Measurements from ENCODE around the gene ATRN.

The ATRN gene

GRCh38 chr20:3661814-3662665, 191.2 kb downstream of the ATRN start:
- H3K9ac ChIP-seq (ENCODE audit: insufficient read length, low read depth): no peak overlapping the region
- no peaks in the 10 kb centered on the region for H3K36me3 ChIP-seq (ENCODE audit: insufficient read depth, insufficient read length, low read length)
- no peaks in the 10 kb centered on the region for H3K27me3 ChIP-seq (ENCODE audit: insufficient read depth, insufficient read length)
- no peak overlapping the region for H3K4me3 ChIP-seq (ENCODE audit: insufficient read length, low read depth)
- peaks cover 16% of the 10 kb centered on the region; the same call in 1 of the 2 replicates for H3K9me3 ChIP-seq (ENCODE audit: insufficient read depth, low read length)
- TF ChIP-seq SUZ12 (IDR thresholded peaks at IDR 0.05; ENCODE audit: extremely low read depth, insufficient read depth, insufficient read length): no peak
- peaks cover 3% of the 10 kb centered on the region for H3K4me1 ChIP-seq (ENCODE audit: insufficient read depth, insufficient read length)
- no peak for DNase-seq (ENCODE audit: low read depth, low spot score)

- DNase-seq (ENCODE audit: low read depth, low spot score): no peak
- Histone ChIP-seq H3K9ac (ENCODE audit: insufficient read length, low read depth) (no peak within 1 kb of the TSS), H3K4me3 (ENCODE audit: insufficient read length, low read depth) (no peak within 1 kb of the TSS), H3K36me3 (ENCODE audit: insufficient read depth, insufficient read length, low read length) (no peaks in the 10 kb centered on the region), H3K9me3 (ENCODE audit: insufficient read depth, low read length) (peaks cover 16% of the 10 kb centered on the region; the same call in 1 of the 2 replicates), H3K27me3 (ENCODE audit: insufficient read depth, insufficient read length) (no peaks in the 10 kb centered on the region), H3K4me1 (ENCODE audit: insufficient read depth, insufficient read length) (peaks cover 8% of the 10 kb centered on the region)
- TF ChIP-seq YY1 (IDR thresholded peaks at IDR 0.05; ENCODE audit: insufficient read depth, insufficient read length): no peak
Observed at GRCh38 chr20:3663031-3663701, 192.3 kb downstream of the ATRN start, which contains the start of gene GFRA4. TSS of gene GFRA4 (minus strand) at chr20:3663399. CDS start at chr20:3663399, 0 bp downstream.

GRCh38 chr20:3663858-3664257, 193.0 kb downstream of the ATRN start:
- peaks cover 8% of the 10 kb centered on the region for H3K4me1 ChIP-seq (ENCODE audit: insufficient read depth, insufficient read length)
- TF ChIP-seq ZNF274 (IDR thresholded peaks at IDR 0.05; ENCODE audit: low read depth, low read length): no peak
- TF ChIP-seq YY1 (IDR thresholded peaks at IDR 0.05; ENCODE audit: insufficient read depth, insufficient read length): no peak
- TF ChIP-seq SUZ12 (IDR thresholded peaks at IDR 0.05; ENCODE audit: extremely low read depth, insufficient read depth, insufficient read length): no peak
- H3K4me3 ChIP-seq (ENCODE audit: insufficient read length, low read depth): no peak overlapping the region
- peaks cover 16% of the 10 kb centered on the region; the same call in 1 of the 2 replicates for H3K9me3 ChIP-seq (ENCODE audit: insufficient read depth, low read length)
- peaks cover 4% of the 10 kb centered on the region for H3K36me3 ChIP-seq (ENCODE audit: insufficient read depth, insufficient read length, low read length)
- H3K27me3 ChIP-seq (ENCODE audit: insufficient read depth, insufficient read length): no peaks in the 10 kb centered on the region
- no peak overlapping the region for H3K9ac ChIP-seq (ENCODE audit: insufficient read length, low read depth)
- no peak for DNase-seq (ENCODE audit: low read depth, low spot score)

- no peaks in the 10 kb centered on the region for H3K27me3 ChIP-seq (ENCODE audit: insufficient read depth, insufficient read length)
- H3K9ac ChIP-seq (ENCODE audit: insufficient read length, low read depth): no peak overlapping the region
- DNase-seq (ENCODE audit: low read depth, low spot score): no peak
- H3K4me1 ChIP-seq (ENCODE audit: insufficient read depth, insufficient read length): peaks cover 9% of the 10 kb centered on the region
- no peaks in the 10 kb centered on the region for H3K9me3 ChIP-seq (ENCODE audit: insufficient read depth, low read length)
- peaks cover 28% of the 10 kb centered on the region for H3K36me3 ChIP-seq (ENCODE audit: insufficient read depth, insufficient read length, low read length)
- H3K4me3 ChIP-seq (ENCODE audit: insufficient read length, low read depth): no peak overlapping the region
- TF ChIP-seq SUZ12 (IDR thresholded peaks at IDR 0.05; ENCODE audit: extremely low read depth, insufficient read depth, insufficient read length) (no peak), YY1 (IDR thresholded peaks at IDR 0.05; ENCODE audit: insufficient read depth, insufficient read length) (no peak), ZNF274 (IDR thresholded peaks at IDR 0.05; ENCODE audit: low read depth, low read length) (no peak)
Observed at GRCh38 chr20:3667434-3668037, 196.7 kb downstream of the ATRN start.

- H3K4me1 ChIP-seq (ENCODE audit: insufficient read depth, insufficient read length): peaks cover 11% of the 10 kb centered on the region
- H3K36me3 ChIP-seq (ENCODE audit: insufficient read depth, insufficient read length, low read length): peaks cover 32% of the 10 kb centered on the region
- no peaks in the 10 kb centered on the region for H3K9me3 ChIP-seq (ENCODE audit: insufficient read depth, low read length)
- no peak overlapping the region for H3K4me3 ChIP-seq (ENCODE audit: insufficient read length, low read depth)
- no peak for DNase-seq (ENCODE audit: low read depth, low spot score)
- TF ChIP-seq YY1 (IDR thresholded peaks at IDR 0.05; ENCODE audit: insufficient read depth, insufficient read length) (no peak), ZNF274 (IDR thresholded peaks at IDR 0.05; ENCODE audit: low read depth, low read length) (no peak), SUZ12 (IDR thresholded peaks at IDR 0.05; ENCODE audit: extremely low read depth, insufficient read depth, insufficient read length) (no peak)
- H3K27me3 ChIP-seq (ENCODE audit: insufficient read depth, insufficient read length): no peaks in the 10 kb centered on the region
- no peak overlapping the region for H3K9ac ChIP-seq (ENCODE audit: insufficient read length, low read depth)
Observed at GRCh38 chr20:3669710-3670367, 199.0 kb downstream of the ATRN start.

GRCh38 chr20:3670511-3670910, 199.7 kb downstream of the ATRN start:
- Histone ChIP-seq H3K27me3 (ENCODE audit: insufficient read depth, insufficient read length) (no peaks in the 10 kb centered on the region), H3K36me3 (ENCODE audit: insufficient read depth, insufficient read length, low read length) (peaks cover 37% of the 10 kb centered on the region), H3K4me3 (ENCODE audit: insufficient read length, low read depth) (no peak overlapping the region), H3K9ac (ENCODE audit: insufficient read length, low read depth) (no peak overlapping the region), H3K4me1 (ENCODE audit: insufficient read depth, insufficient read length) (peaks cover 12% of the 10 kb centered on the region), H3K9me3 (ENCODE audit: insufficient read depth, low read length) (no peaks in the 10 kb centered on the region)
- TF ChIP-seq SUZ12 (IDR thresholded peaks at IDR 0.05; ENCODE audit: extremely low read depth, insufficient read depth, insufficient read length): no peak
- TF ChIP-seq ZNF274 (IDR thresholded peaks at IDR 0.05; ENCODE audit: low read depth, low read length): no peak
- TF ChIP-seq YY1 (IDR thresholded peaks at IDR 0.05; ENCODE audit: insufficient read depth, insufficient read length): no peak
- no peak for DNase-seq (ENCODE audit: low read depth, low spot score)
